HCT116 (cell line): ENCODE data around the gene IFIT3. TPM values are rescaled to one million over a fixed set of nuclear protein-coding genes. Genes with fewer than 3 reads are reported as not detected.

ENCODE experiments used
- ATAC-seq: fragments of 200-7000 bp; cut with Tn5 transposase; 2 replicates; pipeline ENCODE4 v1.9.1; 2020; ENCODE audit warnings: mild to moderate bottlenecking, moderate library complexity
- BruUV-seq: library from RNA; stranded (reverse); fragments of 400-500 nt; replicated peaks from 2 replicates; lab custom pipeline; 2021; lab: Mats Ljungman, UMichigan
- CTCF ChIA-PET: fragments of 300-600 bp; sonication (Branson Sonifier 250); formaldehyde crosslinking; loops from one replicate; lab custom pipeline; 2021; ENCODE audit warnings: antibody characterized with exemption; lab: Charles Lee
- POLR2A ChIA-PET: fragments of 300-600, 350-600 bp; sonication (Branson Sonifier 250); formaldehyde crosslinking; loops from one replicate; lab custom pipeline; 2021; ENCODE audit warnings: antibody characterized with exemption; lab: Charles Lee
- RAD21 ChIA-PET, 2 experiments: fragments of 300-600 bp; sonication (Branson Sonifier 250); formaldehyde crosslinking; loops; one replicate each; lab custom pipeline; 2023; ENCODE audit warnings: low total read pairs in 2 of 2; ENCODE audit not compliant: uncharacterized antibody in 2 of 2, unreplicated experiment in 2 of 2, low non-redundant PET in 1 of 2; lab: Charles Lee
- DNase-seq: peaks from one replicate; pipeline ENCODE4 v3.0.0-alpha.2; 2010; ENCODE audit warnings: low read depth, low spot score
- H2AFZ ChIP-seq: fragments of 200-600 bp; shearing (Covaris generic), sonication (generic); 2 replicates; pipeline ENCODE4 v1.6.1; 2017; ENCODE audit warnings: low read depth, mixed run types, mixed read lengths, antibody characterized with exemption, low read length; ENCODE audit not compliant: poor library complexity, severe bottlenecking
- H3K27ac ChIP-seq: 2 replicates; pipeline ENCODE4 v1.5.1; 2012; ENCODE audit warnings: low read depth, low read length
- H3K27me3 ChIP-seq: fragments of 200-600 bp; sonication (generic); 2 replicates; pipeline ENCODE4 v1.6.1; 2016; ENCODE audit warnings: mixed run types, low read length, mixed read lengths; ENCODE audit not compliant: insufficient read depth
- H3K36me3 ChIP-seq, 2 experiments: fragments of 200-500 bp in 1 of 2; fragments of 200-600 bp in 1 of 2; sonication (Bioruptor generic) in 1 of 2; sonication (generic) in 1 of 2; 2 replicates each; pipeline versions ENCODE4 v1.5.1 to v1.6.1; 2014 to 2016; ENCODE audit warnings: low read length in 2 of 2, inconsistent platforms in 1 of 2, mixed read lengths in 1 of 2, mixed run types in 1 of 2; ENCODE audit not compliant: insufficient read depth in 2 of 2, control insufficient read depth in 1 of 2
- H3K4me1 ChIP-seq, 2 experiments: fragments of 200-600 bp in 1 of 2; sonication (generic) in 1 of 2; 2 replicates each; pipeline versions ENCODE4 v1.5.1 to v1.6.1; 2012 to 2017; ENCODE audit warnings: low read length in 2 of 2, inconsistent platforms in 1 of 2, mild to moderate bottlenecking in 1 of 2, mixed read lengths in 1 of 2, mixed run types in 1 of 2, moderate library complexity in 1 of 2; ENCODE audit not compliant: insufficient read depth in 2 of 2, control insufficient read depth in 1 of 2
- H3K4me2 ChIP-seq: fragments of 200-600 bp; sonication (generic); 2 replicates; pipeline ENCODE4 v1.6.1; 2017; ENCODE audit warnings: mixed run types, low read length, mixed read lengths
- H3K4me3 ChIP-seq, 2 experiments: fragments of 200-600 bp in 1 of 2; sonication (generic) in 1 of 2; replicated peaks in 1 of 2; 2 replicates each; pipeline ENCODE4 v1.5.1; 2011 to 2016; ENCODE audit warnings: low read length in 2 of 2, control low read depth in 1 of 2, low read depth in 1 of 2, mild to moderate bottlenecking in 1 of 2, mixed read lengths in 1 of 2, mixed run types in 1 of 2
- H3K79me2 ChIP-seq: fragments of 200-600 bp; sonication (generic); 2 replicates; pipeline ENCODE4 v1.6.1; 2017; ENCODE audit warnings: mild to moderate bottlenecking, mixed run types, low read length, moderate library complexity, mixed read lengths; ENCODE audit not compliant: insufficient read depth
- H3K9ac ChIP-seq: fragments of 200-600 bp; sonication (generic); 2 replicates; pipeline ENCODE4 v1.6.1; 2016; ENCODE audit warnings: low read length, mixed read lengths
- H3K9me2 ChIP-seq: fragments of 200-600 bp; sonication (generic), shearing (Covaris generic); 2 replicates; pipeline ENCODE4 v1.6.1; 2017; ENCODE audit warnings: mixed run types, mild to moderate bottlenecking, moderate library complexity; ENCODE audit not compliant: insufficient read depth
- H3K9me3 ChIP-seq, 2 experiments: fragments of 200-500 bp in 1 of 2; fragments of 200-600 bp in 1 of 2; sonication (Bioruptor generic) in 1 of 2; sonication (generic) in 1 of 2; 2 replicates each; pipeline ENCODE4 v1.6.1; 2014 to 2017; ENCODE audit warnings: low read length in 2 of 2, mixed read lengths in 2 of 2, inconsistent platforms in 1 of 2, low read depth in 1 of 2, mild to moderate bottlenecking in 1 of 2, mixed run types in 1 of 2, moderate library complexity in 1 of 2; ENCODE audit not compliant: control insufficient read depth in 1 of 2, insufficient read depth in 1 of 2
- H4K20me1 ChIP-seq: fragments of 200-600 bp; sonication (generic), shearing (Covaris generic); 2 replicates; pipeline ENCODE4 v1.6.1; 2017; ENCODE audit warnings: mixed run types, mild to moderate bottlenecking, moderate library complexity; ENCODE audit not compliant: insufficient read depth
- CBX3 ChIP-seq: IDR thresholded peaks from 2 replicates; pipeline ENCODE4 v1.6.1; 2012; ENCODE audit warnings: low read depth
- CEBPB ChIP-seq: IDR thresholded peaks from 2 replicates; pipeline ENCODE4 v1.6.1; 2012; ENCODE audit warnings: low read depth
- EGR1 ChIP-seq: IDR thresholded peaks from 2 replicates; pipeline ENCODE4 v1.6.1; 2012; ENCODE audit warnings: low read depth
- ELF1 ChIP-seq: IDR thresholded peaks from 2 replicates; pipeline ENCODE4 v1.6.1; 2012; ENCODE audit warnings: low read depth, borderline replicate concordance
- FOSL1 ChIP-seq: IDR thresholded peaks from 2 replicates; pipeline ENCODE4 v1.6.1; 2012; ENCODE audit warnings: low read depth
- POLR2AphosphoS5 ChIP-seq: IDR thresholded peaks from 2 replicates; pipeline ENCODE4 v1.6.1; 2011; ENCODE audit warnings: mild to moderate bottlenecking, low read depth, low read length, moderate library complexity
- RAD21 ChIP-seq: IDR thresholded peaks from 2 replicates; pipeline ENCODE4 v1.6.1; 2012; ENCODE audit warnings: low read depth, mild to moderate bottlenecking
- SIN3A ChIP-seq: IDR thresholded peaks from 2 replicates; pipeline ENCODE4 v1.6.1; 2012; ENCODE audit warnings: low read depth
- SP1 ChIP-seq: IDR thresholded peaks from 2 replicates; pipeline ENCODE4 v1.6.1; 2012; ENCODE audit warnings: low read depth
- SRF ChIP-seq: IDR thresholded peaks from 2 replicates; pipeline ENCODE4 v1.6.1; 2012; ENCODE audit warnings: low read depth
- ZNF274 ChIP-seq: fragments of 200-500 bp; sonication (Bioruptor generic); IDR thresholded peaks from 2 replicates; pipeline ENCODE4 v1.6.1; 2014; ENCODE audit warnings: mild to moderate bottlenecking, low read depth, low read length, inconsistent platforms
- intact Hi-C: fragments of 100-400 bp; cut with micrococcal nuclease; formaldehyde crosslinking; loops from 2 replicates; pipeline ENCODE4 v1.10.0; 2022
- total RNA-seq: library from RNA; stranded (reverse); gene quantifications from one replicate; pipeline ENCODE4 v1.2.1, GENCODE V29; 2021; ENCODE audit not compliant: unreplicated experiment
- TF ChIP-seq, protein P1 (sequence below): IDR thresholded peaks from 2 replicates; pipeline ENCODE4 v1.6.1; 2012
- TF ChIP-seq, protein P2 (sequence below): IDR thresholded peaks from 2 replicates; pipeline ENCODE4 v1.6.1; 2012; ENCODE audit warnings: low read depth
- TF ChIP-seq, protein P3 (sequence below): IDR thresholded peaks from 2 replicates; pipeline ENCODE4 v1.6.1; 2011; ENCODE audit warnings: mild to moderate bottlenecking, low read length, moderate library complexity; ENCODE audit not compliant: insufficient replicate concordance; ENCODE audit errors: extremely low read depth

Gene IFIT3
- total RNA-seq, 1 experiment from 2014 or later = 1.1 TPM

DNA sequence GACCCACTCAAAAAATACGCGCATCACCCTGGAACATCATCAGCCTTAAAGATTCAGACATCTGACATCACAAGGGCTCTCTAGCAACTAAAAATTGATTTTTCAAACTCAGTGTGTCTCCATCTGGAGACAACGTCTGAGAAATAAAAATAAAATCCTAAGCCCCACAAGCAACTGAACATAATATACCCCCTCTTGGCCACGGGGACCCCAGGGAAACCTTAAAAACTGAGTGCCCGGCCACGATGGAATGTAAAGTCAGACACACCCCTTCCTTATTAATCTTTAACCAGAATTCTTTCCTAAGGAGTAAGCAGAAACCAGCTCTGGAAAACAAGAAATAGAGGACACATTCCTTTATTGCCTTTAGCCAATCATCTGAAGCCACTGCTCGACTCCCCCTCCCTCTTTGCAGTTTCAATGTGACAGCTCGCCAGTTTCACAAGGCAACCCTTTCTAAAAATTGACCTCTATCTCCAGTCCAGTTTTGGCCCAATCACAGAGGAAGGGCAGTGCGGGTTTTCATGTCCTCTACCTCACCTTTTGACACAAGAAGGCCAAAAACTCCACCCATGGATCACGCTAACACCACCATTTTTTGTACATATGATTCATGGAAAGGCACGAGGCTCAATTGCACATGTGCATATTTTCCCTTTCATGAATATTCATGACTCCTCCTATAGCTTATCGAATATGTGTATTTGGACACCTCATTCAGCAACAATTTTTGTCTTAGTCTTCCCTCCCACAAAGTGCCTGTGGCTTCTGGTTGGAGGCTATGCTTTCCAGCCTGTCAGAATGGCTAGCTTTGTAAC is 24.2 kb downstream of the IFIT3 start (continued):
- no peak for TF ChIP-seq ZNF274
- peak; percentile 34; the same call in 1 of the 2 replicates for TF ChIP-seq CBX3
- TF ChIP-seq, protein P1, sequence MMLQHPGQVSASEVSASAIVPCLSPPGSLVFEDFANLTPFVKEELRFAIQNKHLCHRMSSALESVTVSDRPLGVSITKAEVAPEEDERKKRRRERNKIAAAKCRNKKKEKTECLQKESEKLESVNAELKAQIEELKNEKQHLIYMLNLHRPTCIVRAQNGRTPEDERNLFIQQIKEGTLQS = no peak
- 0 out of 2 replicates have a peak, but pooled peaks have one; percentile 22 for TF ChIP-seq CEBPB

DNA sequence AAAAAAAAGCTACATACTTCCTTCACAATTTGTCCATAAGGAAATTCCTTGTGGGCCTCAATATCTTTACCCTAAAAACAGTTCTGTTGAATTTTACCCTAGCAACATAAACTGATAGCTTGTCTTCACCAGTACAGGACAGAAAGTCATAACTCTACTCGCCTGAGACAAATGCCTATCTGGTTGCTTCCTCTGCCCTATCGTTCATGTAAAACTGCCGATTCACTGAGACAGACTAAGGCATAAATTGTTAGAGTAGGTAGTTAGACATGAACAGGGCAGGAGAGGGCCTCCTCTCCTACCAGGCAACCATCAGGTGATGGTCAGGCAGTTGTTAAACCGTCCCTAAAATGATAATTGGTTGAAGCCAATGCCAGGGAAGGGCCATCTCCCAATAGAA is 25.0 kb downstream of the IFIT3 start:
- Histone ChIP-seq H3K9me2 (no peaks in the 10 kb centered on the region), H3K27ac (no peak overlapping the region), H3K27me3 (no peaks in the 10 kb centered on the region), H3K9ac (0 out of 2 replicates have a peak overlapping the region, but pooled peaks have one; percentile 16), H3K79me2 (no peaks in the 10 kb centered on the region), H3K4me3 (no peak overlapping the region), H2AFZ (peak overlapping the region; percentile 8), H3K36me3 (no peaks in the 10 kb centered on the region), H3K4me1 (peaks cover 16 to 25% of the 10 kb centered on the region in 2 experiments), H4K20me1 (no peaks in the 10 kb centered on the region), H3K9me3 (no peaks in the 10 kb centered on the region), H3K4me2 (peak overlapping the region; percentile 69)
- POLR2A ChIA-PET = no interaction called here
- TF ChIP-seq SP1 (no peak), SIN3A (no peak), SRF (no peak), ELF1 (no peak), CBX3 (no peak), ZNF274 (no peak), EGR1 (no peak), POLR2AphosphoS5 (no peak), FOSL1 (no peak), RAD21 (no peak)
- TF ChIP-seq, protein P2, sequence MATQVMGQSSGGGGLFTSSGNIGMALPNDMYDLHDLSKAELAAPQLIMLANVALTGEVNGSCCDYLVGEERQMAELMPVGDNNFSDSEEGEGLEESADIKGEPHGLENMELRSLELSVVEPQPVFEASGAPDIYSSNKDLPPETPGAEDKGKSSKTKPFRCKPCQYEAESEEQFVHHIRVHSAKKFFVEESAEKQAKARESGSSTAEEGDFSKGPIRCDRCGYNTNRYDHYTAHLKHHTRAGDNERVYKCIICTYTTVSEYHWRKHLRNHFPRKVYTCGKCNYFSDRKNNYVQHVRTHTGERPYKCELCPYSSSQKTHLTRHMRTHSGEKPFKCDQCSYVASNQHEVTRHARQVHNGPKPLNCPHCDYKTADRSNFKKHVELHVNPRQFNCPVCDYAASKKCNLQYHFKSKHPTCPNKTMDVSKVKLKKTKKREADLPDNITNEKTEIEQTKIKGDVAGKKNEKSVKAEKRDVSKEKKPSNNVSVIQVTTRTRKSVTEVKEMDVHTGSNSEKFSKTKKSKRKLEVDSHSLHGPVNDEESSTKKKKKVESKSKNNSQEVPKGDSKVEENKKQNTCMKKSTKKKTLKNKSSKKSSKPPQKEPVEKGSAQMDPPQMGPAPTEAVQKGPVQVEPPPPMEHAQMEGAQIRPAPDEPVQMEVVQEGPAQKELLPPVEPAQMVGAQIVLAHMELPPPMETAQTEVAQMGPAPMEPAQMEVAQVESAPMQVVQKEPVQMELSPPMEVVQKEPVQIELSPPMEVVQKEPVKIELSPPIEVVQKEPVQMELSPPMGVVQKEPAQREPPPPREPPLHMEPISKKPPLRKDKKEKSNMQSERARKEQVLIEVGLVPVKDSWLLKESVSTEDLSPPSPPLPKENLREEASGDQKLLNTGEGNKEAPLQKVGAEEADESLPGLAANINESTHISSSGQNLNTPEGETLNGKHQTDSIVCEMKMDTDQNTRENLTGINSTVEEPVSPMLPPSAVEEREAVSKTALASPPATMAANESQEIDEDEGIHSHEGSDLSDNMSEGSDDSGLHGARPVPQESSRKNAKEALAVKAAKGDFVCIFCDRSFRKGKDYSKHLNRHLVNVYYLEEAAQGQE = no peak
- TF ChIP-seq, protein P3, sequence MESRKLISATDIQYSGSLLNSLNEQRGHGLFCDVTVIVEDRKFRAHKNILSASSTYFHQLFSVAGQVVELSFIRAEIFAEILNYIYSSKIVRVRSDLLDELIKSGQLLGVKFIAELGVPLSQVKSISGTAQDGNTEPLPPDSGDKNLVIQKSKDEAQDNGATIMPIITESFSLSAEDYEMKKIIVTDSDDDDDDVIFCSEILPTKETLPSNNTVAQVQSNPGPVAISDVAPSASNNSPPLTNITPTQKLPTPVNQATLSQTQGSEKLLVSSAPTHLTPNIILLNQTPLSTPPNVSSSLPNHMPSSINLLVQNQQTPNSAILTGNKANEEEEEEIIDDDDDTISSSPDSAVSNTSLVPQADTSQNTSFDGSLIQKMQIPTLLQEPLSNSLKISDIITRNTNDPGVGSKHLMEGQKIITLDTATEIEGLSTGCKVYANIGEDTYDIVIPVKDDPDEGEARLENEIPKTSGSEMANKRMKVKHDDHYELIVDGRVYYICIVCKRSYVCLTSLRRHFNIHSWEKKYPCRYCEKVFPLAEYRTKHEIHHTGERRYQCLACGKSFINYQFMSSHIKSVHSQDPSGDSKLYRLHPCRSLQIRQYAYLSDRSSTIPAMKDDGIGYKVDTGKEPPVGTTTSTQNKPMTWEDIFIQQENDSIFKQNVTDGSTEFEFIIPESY = no peak
- CTCF ChIA-PET = interaction anchor here (1.0 to 1.6 kb wide), 2 partner anchors 17 to 97 kb away, joined by 3 to 8 read pairs; no protein-coding TSS in a partner anchor
- ATAC-seq (no peak), DNase-seq (no peak)
- intact Hi-C loops = no loop called here
- RAD21 ChIA-PET = no interaction called here
- no TSS peak for BruUV-seq
